GM23248 (cell line): ENCODE data around the gene KLF6. TPM values are rescaled to one million over a fixed set of nuclear protein-coding genes. Genes with fewer than 3 reads are reported as not detected.

Experiments
- DNase-seq: peaks from one replicate; pipeline ENCODE4 v3.0.0-alpha.2; 2015
- H2AFZ ChIP-seq: fragments of 200-600 bp; sonication (generic); 2 replicates; pipeline ENCODE4 v1.6.1; 2016; ENCODE audit warnings: antibody characterized with exemption
- H3F3A ChIP-seq: fragments of 200-600 bp; sonication (generic); 2 replicates; pipeline ENCODE4 v1.6.1; 2016; ENCODE audit warnings: mild to moderate bottlenecking, antibody characterized with exemption, mixed run types; ENCODE audit not compliant: insufficient read depth
- H3K27ac ChIP-seq: fragments of 200-600 bp; sonication (generic); 2 replicates; pipeline ENCODE4 v1.5.1; 2016; ENCODE audit warnings: mild to moderate bottlenecking
- H3K27me3 ChIP-seq: fragments of 200-600 bp; sonication (generic); replicated peaks from 2 replicates; pipeline ENCODE4 v1.6.1; 2016; ENCODE audit warnings: mild to moderate bottlenecking; ENCODE audit not compliant: insufficient read depth
- H3K36me3 ChIP-seq: fragments of 200-600 bp; sonication (generic); 2 replicates; pipeline ENCODE4 v1.6.1; 2016; ENCODE audit warnings: low read depth, mild to moderate bottlenecking
- H3K4me1 ChIP-seq: fragments of 200-600 bp; sonication (generic); 2 replicates; pipeline ENCODE4 v1.6.1; 2016; ENCODE audit warnings: mild to moderate bottlenecking; ENCODE audit not compliant: insufficient read depth
- H3K4me2 ChIP-seq: fragments of 200-600 bp; sonication (generic); one replicate; pipeline ENCODE4 v1.6.1; 2016; ENCODE audit warnings: mild to moderate bottlenecking; ENCODE audit not compliant: unreplicated experiment
- H3K4me3 ChIP-seq: fragments of 200-600 bp; sonication (generic); 2 replicates; pipeline ENCODE4 v1.5.1; 2016; ENCODE audit warnings: mild to moderate bottlenecking
- H3K79me2 ChIP-seq: fragments of 200-600 bp; sonication (generic); 2 replicates; pipeline ENCODE4 v1.6.1; 2016; ENCODE audit warnings: mild to moderate bottlenecking; ENCODE audit not compliant: insufficient read depth
- H3K9ac ChIP-seq: fragments of 200-600 bp; sonication (generic); 2 replicates; pipeline ENCODE4 v1.6.1; 2016; ENCODE audit warnings: mild to moderate bottlenecking
- H3K9me2 ChIP-seq: fragments of 200-600 bp; sonication (generic); 2 replicates; pipeline ENCODE4 v1.6.1; 2016; ENCODE audit warnings: mixed run types, mild to moderate bottlenecking, moderate library complexity; ENCODE audit not compliant: insufficient read depth
- H3K9me3 ChIP-seq: fragments of 200-600 bp; sonication (generic); one replicate; pipeline ENCODE4 v1.6.1; 2017; ENCODE audit warnings: low read depth
- H4K20me1 ChIP-seq: fragments of 200-600 bp; sonication (generic); 2 replicates; pipeline ENCODE4 v1.6.0; 2016; ENCODE audit not compliant: insufficient read depth
- EZH2 ChIP-seq: fragments of 200-600 bp; sonication (generic); IDR thresholded peaks from 2 replicates; pipeline ENCODE4 v1.6.1; 2018; ENCODE audit warnings: antibody characterized with exemption, mild to moderate bottlenecking; ENCODE audit not compliant: insufficient read depth, poor library complexity, severe bottlenecking
- EZH2phosphoT487 ChIP-seq: fragments of 200-600 bp; sonication (generic); IDR thresholded peaks from 2 replicates; pipeline ENCODE4 v1.6.1; 2018; ENCODE audit warnings: antibody characterized with exemption, moderate library complexity, mild to moderate bottlenecking, low read depth; ENCODE audit not compliant: insufficient read depth
- WGBS, 2 experiments: methylation state at CpG; one replicate each; pipeline ENCODE4 v1.1.6; 2015 to 2017; ENCODE audit warnings: low lambda C conversion rate in 2 of 2, low coverage in 1 of 2; ENCODE audit errors: missing lambda C conversion rate in 2 of 2; 5-methylcytosine and 5-hydroxymethylcytosine counted together
- in situ Hi-C: fragments of 300-500 bp; cut with MboI; formaldehyde crosslinking; loops from 2 replicates; pipeline ENCODE4 v1.15.0; 2020
- polyA plus RNA-seq: library from polyadenylated mRNA; unstranded; fragments of >200 nt; fragmentation: Nextera tagmentation; extraction: Ambion mirVana; gene quantifications from 2 replicates; pipeline ENCODE4 v1.2.1, GENCODE V29; 2016
- total RNA-seq: library from RNA; depleted of rRNA; stranded (reverse); fragments of >200 nt; shearing (Covaris generic); gene quantifications from 2 replicates; pipeline ENCODE4 v1.2.3, GENCODE V29; 2014

Gene KLF6
- total and polyA plus RNA-seq, 2 experiments from 2014 or later, result 49.8 to 279 TPM

GRCh38 chr10:3808689-3809199 is 23.7 kb upstream of the KLF6 start:
- whole genome bisulfite sequencing, 2 experiments, result 93% methylated on average over 6 of the region's 6 CpGs
- Histone ChIP-seq H3K9me2 (no peaks in the 10 kb centered on the region), H3K4me2 (no peak overlapping the region), H3K4me1 (peaks cover 74% of the 10 kb centered on the region), H2AFZ (no peak overlapping the region), H3K27me3 (no peaks in the 10 kb centered on the region), H3F3A (peaks cover 84% of the 10 kb centered on the region), H3K4me3 (no peak overlapping the region), H3K9me3 (no peaks in the 10 kb centered on the region), H3K36me3 (no peaks in the 10 kb centered on the region), H3K27ac (peak overlapping the region; percentile 100; the same call in 1 of the 2 replicates), H3K9ac (no peak overlapping the region), H3K79me2 (no peaks in the 10 kb centered on the region), H4K20me1 (no peaks in the 10 kb centered on the region)
- in situ Hi-C loops, result loop anchor here (25.0 kb wide), 1 partner anchor 854 kb away; no protein-coding TSS in a partner anchor
- DNase-seq, result no peak
- TF ChIP-seq EZH2 (no peak), EZH2phosphoT487 (no peak)

GRCh38 chr10:3807928-3808496 is 23.0 kb upstream of the KLF6 start:
- Histone ChIP-seq H3K9me3 (no peaks in the 10 kb centered on the region), H3K9me2 (no peaks in the 10 kb centered on the region), H3K4me3 (no peak overlapping the region), H3K4me2 (no peak overlapping the region), H3K36me3 (no peaks in the 10 kb centered on the region), H3K9ac (no peak overlapping the region), H3K79me2 (no peaks in the 10 kb centered on the region), H4K20me1 (no peaks in the 10 kb centered on the region), H3F3A (peaks cover 81% of the 10 kb centered on the region), H3K27ac (peak overlapping the region; percentile 100), H3K4me1 (peaks cover 74% of the 10 kb centered on the region), H2AFZ (no peak overlapping the region), H3K27me3 (no peaks in the 10 kb centered on the region)
- WGBS, 2 experiments, result 91% methylated on average over 12 of the region's 12 CpGs
- no peak for DNase-seq
- in situ Hi-C loops, result loop anchor here (25.0 kb wide), 1 partner anchor 854 kb away; no protein-coding TSS in a partner anchor
- TF ChIP-seq EZH2 (no peak), EZH2phosphoT487 (no peak)

GRCh38 chr10:3807211-3807927 is 22.4 kb upstream of the KLF6 start:
- peak overlapping the region; percentile 16; the same call in 1 of the 2 replicates for H3K4me3 ChIP-seq
- WGBS, 2 experiments, result 96 to 98% methylated on average over 15 of the region's 15 CpGs
- peaks cover 83% of the 10 kb centered on the region for H3F3A ChIP-seq
- H3K9me2 ChIP-seq, result no peaks in the 10 kb centered on the region
- H3K4me1 ChIP-seq, result peaks cover 68% of the 10 kb centered on the region
- no peaks in the 10 kb centered on the region for H3K27me3 ChIP-seq
- H3K36me3 ChIP-seq, result no peaks in the 10 kb centered on the region
- in situ Hi-C loops, result loop anchor here (25.0 kb wide), 1 partner anchor 855 kb away; no protein-coding TSS in a partner anchor
- no peaks in the 10 kb centered on the region for H3K9me3 ChIP-seq
- peak overlapping the region; percentile 93 for H3K9ac ChIP-seq
- no peak overlapping the region for H2AFZ ChIP-seq
- DNase-seq, result no peak
- TF ChIP-seq EZH2 (no peak), EZH2phosphoT487 (no peak)
- H4K20me1 ChIP-seq, result no peaks in the 10 kb centered on the region
- no peaks in the 10 kb centered on the region for H3K79me2 ChIP-seq
- H3K4me2 ChIP-seq, result peak overlapping the region; percentile 92
- H3K27ac ChIP-seq, result peak overlapping the region; percentile 100

DNA sequence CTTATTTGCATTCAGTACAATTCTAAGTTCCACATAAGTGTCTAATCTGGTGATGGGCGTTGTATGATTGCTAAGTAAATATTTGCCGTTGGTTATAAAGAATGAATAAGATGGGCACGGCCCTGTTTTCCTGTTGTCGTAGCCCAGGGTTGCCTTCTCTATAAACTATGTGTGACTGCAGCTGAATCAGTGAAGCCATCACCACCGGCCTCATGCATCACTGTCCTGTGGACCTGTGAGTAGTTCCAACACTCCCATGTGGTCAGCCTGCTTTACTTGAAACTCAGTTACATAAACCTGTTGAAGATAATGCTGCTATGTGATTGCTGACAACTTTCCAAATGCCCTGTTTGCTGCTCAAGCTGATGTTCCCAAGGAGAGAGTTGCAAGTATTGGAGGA is 21.6 kb upstream of the KLF6 start:
- Histone ChIP-seq H3K79me2 (no peaks in the 10 kb centered on the region), H3K9me3 (no peaks in the 10 kb centered on the region), H3K4me1 (peaks cover 60% of the 10 kb centered on the region), H3K9ac (peak overlapping the region; percentile 93), H3K27me3 (no peaks in the 10 kb centered on the region), H3K36me3 (no peaks in the 10 kb centered on the region), H3K9me2 (no peaks in the 10 kb centered on the region), H3K4me2 (peak overlapping the region; percentile 92), H4K20me1 (no peaks in the 10 kb centered on the region), H3K4me3 (peak overlapping the region; percentile 65), H3F3A (peaks cover 77% of the 10 kb centered on the region), H3K27ac (peak overlapping the region; percentile 100), H2AFZ (no peak overlapping the region)
- TF ChIP-seq EZH2phosphoT487 (no peak), EZH2 (no peak)
- in situ Hi-C loops, result loop anchor here (25.0 kb wide), 1 partner anchor 856 kb away; no protein-coding TSS in a partner anchor
- WGBS, 2 experiments, result 1% methylated on average over 5 of the region's 5 CpGs
- DNase-seq, result peak; percentile 98
